Stimulated activated naive CD8-positive, alpha-beta T cell treated with anti-CD3 and anti-CD28 coated beads, Interleukin-15, Interleukin-2, amounts not matched to agents 100 ng/mL and 50 ng/mL, for 24 hours (primary cell): ENCODE data around the gene SH3PXD2A.

Source experiments
- H3K27ac Mint-ChIP-seq: one replicate; pipeline ENCODE4 v1.8.0; 2021; ENCODE audit warnings: mild to moderate bottlenecking, mixed read lengths
- H3K27me3 Mint-ChIP-seq: one replicate; pipeline ENCODE4 v1.8.0; 2021; ENCODE audit warnings: mixed read lengths
- H3K36me3 Mint-ChIP-seq: one replicate; pipeline ENCODE4 v1.8.0; 2021; ENCODE audit warnings: low read depth, mixed read lengths
- H3K4me1 Mint-ChIP-seq: one replicate; pipeline ENCODE4 v1.8.0; 2021; ENCODE audit warnings: low read depth, mixed read lengths
- H3K4me3 Mint-ChIP-seq: one replicate; pipeline ENCODE4 v1.8.0; 2021; ENCODE audit warnings: mild to moderate bottlenecking, mixed read lengths
- H3K9me3 Mint-ChIP-seq: one replicate; pipeline ENCODE4 v1.8.0; 2021; ENCODE audit warnings: mixed read lengths

The SH3PXD2A gene

GRCh38 chr10:103700436-103700715, 155.0 kb downstream of the SH3PXD2A start:
- Mint-ChIP-seq H3K9me3 (no peaks in the 10 kb centered on the region), H3K27ac (no peak overlapping the region), H3K4me3 (no peak overlapping the region), H3K36me3 (no peaks in the 10 kb centered on the region), H3K4me1 (peaks cover 11% of the 10 kb centered on the region), H3K27me3 (no peaks in the 10 kb centered on the region)

GRCh38 chr10:103699611-103700435, 155.6 kb downstream of the SH3PXD2A start:
- H3K36me3 Mint-ChIP-seq, result no peaks in the 10 kb centered on the region
- H3K27ac Mint-ChIP-seq, result no peak overlapping the region
- no peak overlapping the region for H3K4me3 Mint-ChIP-seq
- H3K27me3 Mint-ChIP-seq, result no peaks in the 10 kb centered on the region
- peaks cover 11% of the 10 kb centered on the region for H3K4me1 Mint-ChIP-seq
- no peaks in the 10 kb centered on the region for H3K9me3 Mint-ChIP-seq

- H3K4me3 Mint-ChIP-seq, result no peak overlapping the region
- no peaks in the 10 kb centered on the region for H3K9me3 Mint-ChIP-seq
- H3K27ac Mint-ChIP-seq, result no peak overlapping the region
- H3K36me3 Mint-ChIP-seq, result no peaks in the 10 kb centered on the region
- H3K27me3 Mint-ChIP-seq, result peaks cover 4% of the 10 kb centered on the region
- H3K4me1 Mint-ChIP-seq, result peaks cover 17% of the 10 kb centered on the region
Observed at GRCh38 chr10:103698266-103698665, 157.1 kb downstream of the SH3PXD2A start.

GRCh38 chr10:103697787-103698186, 157.6 kb downstream of the SH3PXD2A start:
- H3K4me1 Mint-ChIP-seq, result peaks cover 17% of the 10 kb centered on the region
- H3K27me3 Mint-ChIP-seq, result peaks cover 4% of the 10 kb centered on the region
- no peaks in the 10 kb centered on the region for H3K9me3 Mint-ChIP-seq
- H3K36me3 Mint-ChIP-seq, result no peaks in the 10 kb centered on the region
- H3K4me3 Mint-ChIP-seq, result no peak overlapping the region
- no peak overlapping the region for H3K27ac Mint-ChIP-seq

- H3K9me3 Mint-ChIP-seq, result no peaks in the 10 kb centered on the region
- H3K36me3 Mint-ChIP-seq, result no peaks in the 10 kb centered on the region
- peak overlapping the region; percentile 0 for H3K4me3 Mint-ChIP-seq
- H3K27me3 Mint-ChIP-seq, result peaks cover 4% of the 10 kb centered on the region
- H3K4me1 Mint-ChIP-seq, result peaks cover 23% of the 10 kb centered on the region
- peak overlapping the region; percentile 21 for H3K27ac Mint-ChIP-seq
Observed at GRCh38 chr10:103696411-103697145, 158.8 kb downstream of the SH3PXD2A start.

GRCh38 chr10:103696094-103696410, 159.3 kb downstream of the SH3PXD2A start:
- H3K9me3 Mint-ChIP-seq, result no peaks in the 10 kb centered on the region
- H3K36me3 Mint-ChIP-seq, result no peaks in the 10 kb centered on the region
- H3K27me3 Mint-ChIP-seq, result peaks cover 4% of the 10 kb centered on the region
- peak overlapping the region; percentile 0 for H3K4me3 Mint-ChIP-seq
- peak overlapping the region; percentile 21 for H3K27ac Mint-ChIP-seq
- peaks cover 27% of the 10 kb centered on the region for H3K4me1 Mint-ChIP-seq

- H3K27ac Mint-ChIP-seq, result no peak overlapping the region
- peaks cover 29% of the 10 kb centered on the region for H3K4me1 Mint-ChIP-seq
Observed at GRCh38 chr10:103695584-103696005, 159.8 kb downstream of the SH3PXD2A start.

GRCh38 chr10:103693812-103694205, 161.6 kb downstream of the SH3PXD2A start:
- H3K27me3 Mint-ChIP-seq, result peaks cover 4% of the 10 kb centered on the region
- no peaks in the 10 kb centered on the region for H3K9me3 Mint-ChIP-seq
- no peak overlapping the region for H3K27ac Mint-ChIP-seq
- H3K36me3 Mint-ChIP-seq, result no peaks in the 10 kb centered on the region
- H3K4me3 Mint-ChIP-seq, result peak overlapping the region; percentile 78
- peaks cover 29% of the 10 kb centered on the region for H3K4me1 Mint-ChIP-seq

More at GRCh38 chr10:103695584-103696005, 159.8 kb downstream of the SH3PXD2A start:
- no peaks in the 10 kb centered on the region for H3K36me3 Mint-ChIP-seq
- no peaks in the 10 kb centered on the region for H3K9me3 Mint-ChIP-seq
- peaks cover 4% of the 10 kb centered on the region for H3K27me3 Mint-ChIP-seq
- H3K4me3 Mint-ChIP-seq, result no peak overlapping the region

GRCh38 chr10:103692952-103693811, 162.2 kb downstream of the SH3PXD2A start:
- peaks cover 29% of the 10 kb centered on the region for H3K4me1 Mint-ChIP-seq
- peaks cover 4% of the 10 kb centered on the region for H3K27me3 Mint-ChIP-seq
- H3K36me3 Mint-ChIP-seq, result no peaks in the 10 kb centered on the region
- H3K9me3 Mint-ChIP-seq, result no peaks in the 10 kb centered on the region
- H3K4me3 Mint-ChIP-seq, result peak overlapping the region; percentile 78
- H3K27ac Mint-ChIP-seq, result no peak overlapping the region

GRCh38 chr10:103692436-103692951, 162.9 kb downstream of the SH3PXD2A start:
- peak overlapping the region; percentile 42 for H3K4me3 Mint-ChIP-seq
- peaks cover 29% of the 10 kb centered on the region for H3K4me1 Mint-ChIP-seq
- peaks cover 4% of the 10 kb centered on the region for H3K27me3 Mint-ChIP-seq
- H3K36me3 Mint-ChIP-seq, result no peaks in the 10 kb centered on the region
- H3K27ac Mint-ChIP-seq, result no peak overlapping the region
- no peaks in the 10 kb centered on the region for H3K9me3 Mint-ChIP-seq

- no peak overlapping the region for H3K27ac Mint-ChIP-seq
- no peaks in the 10 kb centered on the region for H3K36me3 Mint-ChIP-seq
- H3K9me3 Mint-ChIP-seq, result no peaks in the 10 kb centered on the region
- H3K4me1 Mint-ChIP-seq, result peaks cover 29% of the 10 kb centered on the region
- H3K4me3 Mint-ChIP-seq, result peak overlapping the region; percentile 35
- peaks cover 4% of the 10 kb centered on the region for H3K27me3 Mint-ChIP-seq
Observed at GRCh38 chr10:103691723-103692435, 163.5 kb downstream of the SH3PXD2A start.

GRCh38 chr10:103691267-103691666, 164.1 kb downstream of the SH3PXD2A start:
- Mint-ChIP-seq H3K4me1 (peaks cover 25% of the 10 kb centered on the region), H3K4me3 (peak overlapping the region; percentile 35), H3K27me3 (peaks cover 4% of the 10 kb centered on the region), H3K9me3 (no peaks in the 10 kb centered on the region), H3K27ac (no peak overlapping the region), H3K36me3 (no peaks in the 10 kb centered on the region)

- peaks cover 4% of the 10 kb centered on the region for H3K27me3 Mint-ChIP-seq
- no peak overlapping the region for H3K4me3 Mint-ChIP-seq
- no peaks in the 10 kb centered on the region for H3K9me3 Mint-ChIP-seq
- no peak overlapping the region for H3K27ac Mint-ChIP-seq
- H3K4me1 Mint-ChIP-seq, result peaks cover 18% of the 10 kb centered on the region
- H3K36me3 Mint-ChIP-seq, result no peaks in the 10 kb centered on the region
Observed at GRCh38 chr10:103690281-103690680, 165.1 kb downstream of the SH3PXD2A start.

GRCh38 chr10:103688491-103688890, 166.9 kb downstream of the SH3PXD2A start:
- H3K27ac Mint-ChIP-seq, result no peak overlapping the region
- H3K36me3 Mint-ChIP-seq, result no peaks in the 10 kb centered on the region
- peaks cover 3% of the 10 kb centered on the region for H3K27me3 Mint-ChIP-seq
- no peak overlapping the region for H3K4me3 Mint-ChIP-seq
- no peaks in the 10 kb centered on the region for H3K9me3 Mint-ChIP-seq
- H3K4me1 Mint-ChIP-seq, result peaks cover 14% of the 10 kb centered on the region
